GM12864 (cell line): Measurements from ENCODE around the gene NDUFAB1.
"Not testable (repeated sequence)": the region's sequence is repeated elsewhere in the genome, so short reads cannot be mapped to it uniquely, and the experiment has no call there.

Source experiments
- DNase-seq: peaks from one replicate; pipeline ENCODE4 v3.0.0-alpha.2; 2011; ENCODE audit warnings: low read depth
- H3K4me3 ChIP-seq: 2 replicates; pipeline ENCODE4 v1.5.1; 2011; ENCODE audit warnings: mild to moderate bottlenecking, low read depth, low read length, control low read depth
- TF ChIP-seq, protein P1 (sequence below): IDR thresholded peaks from 2 replicates; pipeline ENCODE4 v1.5.1; 2011; ENCODE audit warnings: low read depth, mild to moderate bottlenecking, moderate library complexity, low read length, control low read depth, inconsistent platforms; ENCODE audit errors: missing control alignments

NDUFAB1 gene

DNA sequence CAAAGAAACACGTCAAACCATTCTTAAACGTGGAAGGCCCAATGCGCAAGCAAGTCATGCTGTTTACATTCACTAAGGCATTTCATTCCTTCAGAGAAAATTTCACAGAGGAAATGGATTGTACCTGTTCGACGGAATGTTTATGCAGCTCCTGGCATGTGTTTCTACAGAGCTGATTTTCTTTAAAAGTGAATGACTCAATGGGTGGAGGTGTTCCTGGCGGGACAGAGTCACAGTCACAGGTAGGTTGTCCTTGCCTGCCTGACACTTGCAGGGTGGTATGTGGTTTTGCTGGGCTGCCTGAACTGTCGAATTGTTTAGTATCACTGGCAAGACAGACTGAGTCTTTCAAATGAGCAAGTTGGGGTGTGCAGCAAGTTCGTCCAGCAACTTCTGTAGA is 33.4 kb upstream of the NDUFAB1 start:
- DNase-seq, result no peak
- TF ChIP-seq, protein P1, sequence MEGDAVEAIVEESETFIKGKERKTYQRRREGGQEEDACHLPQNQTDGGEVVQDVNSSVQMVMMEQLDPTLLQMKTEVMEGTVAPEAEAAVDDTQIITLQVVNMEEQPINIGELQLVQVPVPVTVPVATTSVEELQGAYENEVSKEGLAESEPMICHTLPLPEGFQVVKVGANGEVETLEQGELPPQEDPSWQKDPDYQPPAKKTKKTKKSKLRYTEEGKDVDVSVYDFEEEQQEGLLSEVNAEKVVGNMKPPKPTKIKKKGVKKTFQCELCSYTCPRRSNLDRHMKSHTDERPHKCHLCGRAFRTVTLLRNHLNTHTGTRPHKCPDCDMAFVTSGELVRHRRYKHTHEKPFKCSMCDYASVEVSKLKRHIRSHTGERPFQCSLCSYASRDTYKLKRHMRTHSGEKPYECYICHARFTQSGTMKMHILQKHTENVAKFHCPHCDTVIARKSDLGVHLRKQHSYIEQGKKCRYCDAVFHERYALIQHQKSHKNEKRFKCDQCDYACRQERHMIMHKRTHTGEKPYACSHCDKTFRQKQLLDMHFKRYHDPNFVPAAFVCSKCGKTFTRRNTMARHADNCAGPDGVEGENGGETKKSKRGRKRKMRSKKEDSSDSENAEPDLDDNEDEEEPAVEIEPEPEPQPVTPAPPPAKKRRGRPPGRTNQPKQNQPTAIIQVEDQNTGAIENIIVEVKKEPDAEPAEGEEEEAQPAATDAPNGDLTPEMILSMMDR, result no peak
- H3K4me3 ChIP-seq, result no peak overlapping the region

- DNase-seq, result no peak
- no peak overlapping the region for H3K4me3 ChIP-seq
- TF ChIP-seq, protein P1, result no peak
Measured at GRCh38 chr16:23624092-23624491, 28.0 kb upstream of the NDUFAB1 start.

DNA sequence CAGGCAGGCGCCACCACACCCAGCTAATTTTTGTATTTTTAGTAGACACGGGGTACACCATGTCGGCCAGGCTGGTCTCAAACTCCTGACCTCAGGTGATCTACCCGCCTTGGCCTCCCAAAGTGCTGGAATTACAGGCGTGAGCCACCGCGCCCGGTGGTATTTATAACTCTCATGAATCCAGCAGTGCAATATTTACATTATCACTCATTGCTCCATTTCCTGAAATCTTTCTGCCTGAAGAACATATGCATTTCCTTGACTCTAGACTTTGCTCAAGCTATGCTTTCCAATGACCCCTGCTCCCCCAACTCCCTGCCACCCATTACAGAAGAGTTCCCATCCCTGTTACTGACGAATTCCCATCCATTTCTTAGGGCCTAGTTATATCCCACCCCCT is 19.7 kb upstream of the NDUFAB1 start:
- TF ChIP-seq, protein P1, result no peak
- H3K4me3 ChIP-seq, result no peak overlapping the region
- no peak for DNase-seq

DNA sequence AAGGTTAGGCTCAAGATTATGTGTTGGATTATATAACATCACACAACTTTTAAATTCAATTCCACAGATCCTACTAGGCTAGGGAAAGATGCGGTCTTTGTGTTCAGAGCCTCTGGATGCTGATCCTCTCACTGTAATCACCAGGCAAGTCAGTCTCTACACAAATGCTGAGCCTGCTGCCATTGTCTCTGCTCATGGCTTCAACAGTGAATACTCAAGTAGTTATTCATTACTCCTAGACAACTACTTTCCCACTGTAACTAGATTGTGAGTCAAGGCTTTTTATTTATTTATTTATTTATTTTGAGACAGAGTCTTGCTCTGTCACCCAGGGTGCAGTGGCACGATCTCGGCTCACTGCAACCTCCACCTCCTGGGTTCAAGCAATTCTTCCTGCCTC is 15.8 kb upstream of the NDUFAB1 start:
- TF ChIP-seq, protein P1, result no peak
- DNase-seq, result no peak
- no peak overlapping the region for H3K4me3 ChIP-seq

- not testable (repeated sequence) for DNase-seq, H3K4me3 ChIP-seq
Measured at GRCh38 chr16:23610905-23611304, 14.8 kb upstream of the NDUFAB1 start.

GRCh38 chr16:23609929-23610328 is 13.8 kb upstream of the NDUFAB1 start:
- TF ChIP-seq, protein P1, result no peak
- DNase-seq, result no peak
- H3K4me3 ChIP-seq, result no peak overlapping the region

DNA sequence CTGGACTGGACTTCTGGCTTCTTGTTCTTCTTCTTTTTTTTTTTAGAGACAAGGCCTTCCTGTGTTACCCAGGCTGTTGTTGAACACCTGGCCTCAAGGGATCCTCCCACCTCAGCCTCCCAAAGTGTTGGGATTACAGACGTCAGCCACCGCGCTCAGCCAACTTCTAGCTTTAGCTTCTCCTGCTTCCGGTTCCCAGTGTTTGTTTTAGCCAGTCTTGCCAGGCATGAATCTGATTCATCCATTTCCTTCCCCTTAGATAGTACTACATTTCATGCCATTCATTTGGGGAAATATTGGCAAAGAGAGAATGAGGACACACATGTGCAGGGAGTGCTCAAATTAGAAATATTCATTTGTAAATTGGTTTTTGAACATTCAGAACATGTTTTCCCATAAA is 12.1 kb upstream of the NDUFAB1 start:
- TF ChIP-seq, protein P1, result no peak
- no peak overlapping the region for H3K4me3 ChIP-seq
- DNase-seq, result no peak

- DNase-seq, result no peak
- no peak overlapping the region for H3K4me3 ChIP-seq
- TF ChIP-seq, protein P1, result no peak
Measured at GRCh38 chr16:23607726-23608125, 11.6 kb upstream of the NDUFAB1 start.
